NCI-H2107 (cell line): ENCODE results near the gene HYAL3.
"Not testable (repeated sequence)": the region's sequence is repeated elsewhere in the genome, so short reads cannot be mapped to it uniquely, and the experiment has no call there.

Experiments
- DNase-seq: peaks from one replicate; lab custom pipeline; 2025; lab: John Stamatoyannopoulos, UW

HYAL3 gene

GRCh38 chr3:50256978-50257890, 42.0 kb downstream of the HYAL3 start:
- no peak for DNase-seq

GRCh38 chr3:50255251-50255615, 44.0 kb downstream of the HYAL3 start:
- no peak for DNase-seq

DNA sequence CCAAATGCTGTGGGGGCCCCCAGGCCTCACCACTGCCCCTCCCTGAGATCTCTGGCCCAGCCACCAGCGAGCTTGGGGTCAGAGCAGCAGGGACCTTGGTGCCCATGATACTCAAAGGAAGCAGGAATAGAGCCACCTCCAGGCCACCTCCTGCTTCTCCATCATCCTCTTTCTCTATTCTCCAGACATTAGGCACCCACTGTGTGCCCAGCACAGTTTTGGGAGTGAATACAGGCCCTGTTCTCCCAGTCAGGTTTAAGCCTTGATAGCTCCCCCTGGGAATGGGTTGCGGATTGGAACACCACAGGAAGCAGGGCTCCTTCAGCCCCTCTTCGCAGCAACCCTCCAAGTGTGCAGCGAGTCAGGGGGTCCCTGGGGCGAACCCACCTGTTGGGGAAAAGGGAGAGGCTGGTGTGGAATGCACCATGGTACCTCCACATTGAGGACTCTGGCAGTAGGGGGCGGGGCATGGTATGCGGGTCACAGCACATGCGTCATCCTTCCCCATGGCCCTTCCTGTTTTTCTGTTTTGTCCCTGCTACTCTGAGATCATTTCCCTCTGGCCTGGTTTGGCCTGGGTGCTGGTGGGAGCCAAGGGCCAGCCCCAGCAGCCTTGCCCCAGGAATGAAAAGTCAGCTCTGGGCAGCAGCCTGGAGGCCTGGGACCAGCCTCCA, 44.5 kb downstream of the HYAL3 start:
- DNase-seq: no peak

DNA sequence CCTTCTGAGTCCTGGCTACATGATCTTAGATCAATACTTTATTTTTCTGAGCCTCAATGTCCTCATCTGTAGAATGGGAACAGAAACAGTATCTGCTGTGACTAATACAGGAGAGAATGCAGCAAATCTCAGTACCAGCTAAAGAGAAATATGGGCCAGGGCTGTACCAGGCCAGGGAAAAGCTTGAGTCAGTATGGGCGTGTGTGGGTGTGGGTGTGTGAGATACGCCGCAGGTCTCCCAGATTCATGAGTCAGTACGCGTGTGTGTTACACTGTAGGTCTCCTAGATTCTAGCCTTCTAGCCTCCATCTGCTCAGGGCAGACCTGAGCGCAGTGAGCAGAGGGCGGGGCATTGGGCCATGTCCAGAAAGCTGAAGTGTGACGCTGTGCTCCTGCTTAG, 48.0 kb downstream of the HYAL3 start:
- no peak for DNase-seq

GRCh38 chr3:50250514-50250913, 48.7 kb downstream of the HYAL3 start:
- DNase-seq: no peak

DNA sequence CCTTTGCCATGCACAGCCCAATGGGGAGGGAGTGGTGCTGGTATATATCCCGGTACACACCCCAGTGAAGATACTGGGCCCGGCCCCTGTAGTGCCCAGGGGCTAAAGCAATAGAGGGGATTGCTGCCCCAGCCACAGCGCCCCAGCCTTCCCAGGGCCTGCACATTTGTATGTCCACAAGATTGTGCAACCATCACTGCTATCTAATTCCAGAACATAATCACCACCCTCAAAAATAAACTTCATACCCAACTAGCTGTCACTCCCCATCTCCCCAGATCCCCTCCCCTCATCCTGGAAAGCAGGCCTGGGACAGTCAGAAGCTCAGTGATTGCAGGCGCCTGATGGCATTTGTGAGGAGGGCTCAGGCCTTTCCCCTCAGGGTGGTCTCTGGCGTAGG, 49.7 kb downstream of the HYAL3 start:
- DNase-seq: no peak

GRCh38 chr3:50248387-50248786, 50.8 kb downstream of the HYAL3 start:
- DNase-seq: no peak

- DNase-seq: no peak
These were observed 52.7 kb downstream of the HYAL3 start for GRCh38 chr3:50246517-50246954.

DNA sequence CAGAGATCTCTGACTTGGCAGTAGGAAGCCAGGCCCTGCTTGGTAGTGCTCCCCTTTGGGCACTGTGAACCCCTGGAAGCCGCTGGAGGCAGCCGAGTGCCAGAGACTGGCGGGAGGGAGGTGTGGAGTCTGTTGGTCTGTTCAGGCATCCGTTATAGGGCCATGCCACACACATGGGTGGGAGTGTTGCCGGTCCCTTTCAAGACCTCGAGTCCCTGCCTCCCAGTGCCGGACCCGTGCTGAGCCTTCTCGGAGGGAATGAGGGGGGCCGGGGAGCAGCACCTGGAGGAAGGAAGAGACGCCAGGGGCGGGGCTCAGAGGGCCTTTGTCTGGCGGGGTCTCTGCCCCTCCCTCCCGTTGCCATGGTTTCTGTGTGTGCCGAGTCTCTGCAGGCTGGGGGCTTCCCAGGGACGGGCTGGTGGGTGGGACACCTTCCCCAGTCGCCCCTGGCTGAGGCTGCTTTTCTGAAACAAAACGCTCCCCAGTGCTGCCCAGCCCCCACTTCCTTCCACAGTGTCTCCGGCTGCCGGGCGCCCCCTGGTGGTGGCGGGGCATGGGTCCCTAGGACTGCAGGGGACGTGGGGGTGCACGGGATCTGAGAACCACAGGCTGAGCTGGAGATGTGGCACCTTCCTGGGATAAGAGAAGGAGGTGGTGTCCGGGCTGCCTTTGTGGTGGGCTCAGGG, 53.2 kb downstream of the HYAL3 start:
- DNase-seq: peak; percentile 38

DNA sequence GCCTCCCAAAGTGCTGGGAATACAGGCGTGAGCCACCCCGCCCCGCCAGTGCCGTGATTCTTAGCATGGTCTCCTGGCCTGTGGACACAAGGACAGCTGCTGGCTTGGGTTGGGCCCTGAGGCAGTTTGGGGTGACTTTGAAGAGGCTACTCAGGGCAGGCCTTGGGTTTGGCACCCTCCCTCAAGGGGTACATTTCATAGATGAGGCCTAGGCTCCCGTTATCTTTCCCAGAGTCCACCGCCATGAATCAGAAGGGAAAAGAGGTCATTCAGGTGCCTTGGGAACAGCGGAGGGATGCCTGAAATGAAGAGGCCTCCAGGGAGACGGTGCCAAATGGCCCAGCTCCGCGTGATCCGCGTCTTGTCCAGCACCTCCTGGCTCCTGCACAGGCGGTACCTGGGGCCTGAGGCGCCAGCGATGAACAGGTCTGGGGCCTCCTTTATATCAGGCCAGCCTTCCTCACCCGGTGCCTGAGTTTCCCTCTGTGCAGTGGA, 53.9 kb downstream of the HYAL3 start:
- DNase-seq: no peak

- DNase-seq: not testable (repeated sequence)
These were observed 54.4 kb downstream of the HYAL3 start for GRCh38 chr3:50244813-50245212.

- DNase-seq: no peak
These were observed 55.7 kb downstream of the HYAL3 start for GRCh38 chr3:50243543-50243895.

GRCh38 chr3:50242851-50243542, 56.2 kb downstream of the HYAL3 start:
- DNase-seq: no peak
